H1 (cell line): ENCODE data around the gene DSCAM.

Experiments used
- CBX5 ChIP-seq: fragments of 300-800, 300-1000 bp; sonication (generic); IDR thresholded peaks from 2 replicates; pipeline ENCODE4 v1.7.1; 2016; ENCODE audit warnings: antibody characterized with exemption, low read length, low read depth
- CHD2 ChIP-seq: IDR thresholded peaks from 2 replicates; pipeline ENCODE4 v1.6.1; 2012; ENCODE audit warnings: low read length, improper control_type of control experiment
- CTCF ChIP-seq, 3 experiments: IDR thresholded peaks; 1 replicate in 2 of 3; 2 replicates in 1 of 3; pipeline versions ENCODE4 v1.5.1 to v1.6.1; 2011; ENCODE audit warnings: low read length in 3 of 3, mild to moderate bottlenecking in 3 of 3, inconsistent platforms in 2 of 3, low read depth in 1 of 3, moderate library complexity in 1 of 3; ENCODE audit not compliant: insufficient read depth in 1 of 3; ENCODE audit errors: control extremely low read depth in 1 of 3
- EGR1 ChIP-seq: IDR thresholded peaks from 2 replicates; pipeline ENCODE4 v1.6.1; 2011; ENCODE audit warnings: low read depth, low read length, borderline replicate concordance
- EP300 ChIP-seq, 2 experiments: IDR thresholded peaks; 1 replicate in 1 of 2; 2 replicates in 1 of 2; pipeline ENCODE4 v1.6.1; 2011 to 2012; ENCODE audit warnings: low read depth in 2 of 2, low read length in 2 of 2, mild to moderate bottlenecking in 2 of 2, borderline replicate concordance in 1 of 2, inconsistent platforms in 1 of 2, moderate library complexity in 1 of 2
- EZH2 ChIP-seq: fragments of 200-600 bp; sonication (generic); IDR thresholded peaks from 2 replicates; pipeline ENCODE4 v1.7.1; 2012; ENCODE audit warnings: low read depth, mild to moderate bottlenecking, moderate library complexity, low read length, inconsistent platforms; ENCODE audit not compliant: severe bottlenecking
- HDAC6 ChIP-seq: IDR thresholded peaks from one replicate; pipeline ENCODE4 v1.7.1; 2012; ENCODE audit warnings: low read depth, mild to moderate bottlenecking, inconsistent platforms, low read length, moderate library complexity
- JUND ChIP-seq: IDR thresholded peaks from 2 replicates; pipeline ENCODE4 v1.6.1; 2011; ENCODE audit warnings: mild to moderate bottlenecking, improper control_type of control experiment, low read length
- POLR2A ChIP-seq, 2 experiments: IDR thresholded peaks; 1 replicate in 1 of 2; 2 replicates in 1 of 2; pipeline ENCODE4 v1.6.1; 2011; ENCODE audit warnings: low read depth in 2 of 2, low read length in 2 of 2, mild to moderate bottlenecking in 2 of 2; ENCODE audit errors: control extremely low read depth in 1 of 2
- RBBP5 ChIP-seq: IDR thresholded peaks from 2 replicates; pipeline ENCODE4 v1.7.1; 2012; ENCODE audit warnings: low read depth, mild to moderate bottlenecking, inconsistent platforms, low read length, moderate library complexity, borderline replicate concordance
- RNF2 ChIP-seq: fragments of 200-900, 300-1000 bp; sonication (generic); IDR thresholded peaks from 2 replicates; pipeline ENCODE4 v1.7.1; 2016; ENCODE audit warnings: borderline replicate concordance, low read depth, mild to moderate bottlenecking, antibody characterized with exemption, low read length; ENCODE audit not compliant: poor library complexity, severe bottlenecking; ENCODE audit errors: missing control alignments
- TEAD4 ChIP-seq: IDR thresholded peaks from 2 replicates; pipeline ENCODE4 v1.6.1; 2012; ENCODE audit warnings: low read depth, low read length, inconsistent platforms, mixed read lengths

- TF ChIP-seq CTCF (IDR thresholded peaks at IDR 0.05; ENCODE audit: control extremely low read depth in 1 of 3, insufficient read depth in 1 of 3, low read depth in 1 of 3, low read length in 3 of 3) = no peak
- TF ChIP-seq POLR2A (IDR thresholded peaks at IDR 0.05; ENCODE audit: control extremely low read depth in 1 of 2, low read depth in 2 of 2, low read length in 2 of 2) = no peak
- TF ChIP-seq CBX5 = no peak
- TF ChIP-seq JUND = no peak
- no peak for TF ChIP-seq RBBP5
- TF ChIP-seq CHD2 = no peak
- no peak for TF ChIP-seq HDAC6
- no peak for TF ChIP-seq RNF2
- TF ChIP-seq EGR1 = no peak
- TF ChIP-seq TEAD4 = no peak
- no peak for TF ChIP-seq EZH2
- no peak for TF ChIP-seq EP300 (IDR thresholded peaks at IDR 0.05; ENCODE audit: borderline replicate concordance in 1 of 2, low read depth in 2 of 2, low read length in 2 of 2)
Measured at GRCh38 chr21:40130476-40130875, 716.5 kb downstream of the DSCAM start.
